ENCODE results near the gene CHAD. TPM values are rescaled to one million over a fixed set of nuclear protein-coding genes. Genes with fewer than 3 reads are reported as not detected.

Gene CHAD
- total and polyA plus RNA-seq, 7 donors: 3.7 to 7.2 (median 4.4) TPM; not detected in 4

GRCh38 chr17:50467855-50468303, 801 bp downstream of the CHAD start:
- Histone ChIP-seq H3K4me3 (no peak overlapping the region), H3K9me3 (no peaks in the 10 kb centered on the region), H3K27ac (no peak overlapping the region), H3K36me3 (no peaks in the 10 kb centered on the region), H3K4me1 (peaks cover 0 to 18% (median 14%) of the 10 kb centered on the region in 4 donors), H3K27me3 (peaks cover 16 to 36% (median 25%) of the 10 kb centered on the region in 3 donors)
- intact Hi-C loops (cut with DNase I): no loop called here
- 82 to 85% methylated on average over 13 of the region's 13 CpGs for WGBS, 2 donors
- TF ChIP-seq POLR2AphosphoS5 (IDR thresholded peaks at IDR 0.05): no peak
- no peak for TF ChIP-seq EP300 (IDR thresholded peaks at IDR 0.05)
- no peak for TF ChIP-seq POLR2A (IDR thresholded peaks at IDR 0.05)
- TF ChIP-seq CTCF (IDR thresholded peaks at IDR 0.05): no peak
- DNase-seq: peak; percentile 55

GRCh38 chr17:50467114-50467854, 1.4 kb downstream of the CHAD start:
- Histone ChIP-seq H3K27ac (no peak overlapping the region), H3K27me3 (peaks cover 16 to 36% (median 25%) of the 10 kb centered on the region in 3 donors), H3K9me3 (no peaks in the 10 kb centered on the region), H3K36me3 (no peaks in the 10 kb centered on the region), H3K4me1 (peaks cover 0 to 18% (median 14%) of the 10 kb centered on the region in 4 donors), H3K4me3 (no peak overlapping the region)
- DNase-seq: peak; percentile 40
- intact Hi-C loops (cut with DNase I): no loop called here
- no peak for TF ChIP-seq EP300 (IDR thresholded peaks at IDR 0.05)
- no peak for TF ChIP-seq POLR2A (IDR thresholded peaks at IDR 0.05)
- no peak for TF ChIP-seq CTCF (IDR thresholded peaks at IDR 0.05)
- TF ChIP-seq POLR2AphosphoS5 (IDR thresholded peaks at IDR 0.05): no peak
- 70 to 82% methylated on average over 7 of the region's 7 CpGs for WGBS, 2 donors

- Histone ChIP-seq H3K27ac (no peak overlapping the region), H3K4me1 (peaks cover 0 to 18% (median 14%) of the 10 kb centered on the region in 4 donors), H3K9me3 (no peaks in the 10 kb centered on the region), H3K36me3 (no peaks in the 10 kb centered on the region), H3K27me3 (peaks cover 16 to 36% (median 25%) of the 10 kb centered on the region in 3 donors), H3K4me3 (no peak overlapping the region)
- TF ChIP-seq CTCF (IDR thresholded peaks at IDR 0.05) (no peak), POLR2AphosphoS5 (IDR thresholded peaks at IDR 0.05) (no peak), EP300 (IDR thresholded peaks at IDR 0.05) (no peak), POLR2A (IDR thresholded peaks at IDR 0.05) (no peak)
- intact Hi-C loops (cut with DNase I): no loop called here
- DNase-seq: peak; percentile 53
- WGBS, 2 donors: 18 to 65% methylated on average over 9 of the region's 9 CpGs
Observed at GRCh38 chr17:50466371-50467113, 2.1 kb downstream of the CHAD start.

GRCh38 chr17:50465635-50466034, 3.0 kb downstream of the CHAD start:
- intact Hi-C loops (cut with DNase I): no loop called here
- Histone ChIP-seq H3K4me3 (no peak overlapping the region), H3K9me3 (no peaks in the 10 kb centered on the region), H3K36me3 (no peaks in the 10 kb centered on the region), H3K27me3 (peaks cover 16 to 36% (median 25%) of the 10 kb centered on the region in 3 donors), H3K27ac (no peak overlapping the region), H3K4me1 (peaks cover 0 to 18% (median 14%) of the 10 kb centered on the region in 4 donors)
- no peak for DNase-seq
- no peak for TF ChIP-seq POLR2AphosphoS5 (IDR thresholded peaks at IDR 0.05)
- TF ChIP-seq POLR2A (IDR thresholded peaks at IDR 0.05): no peak
- no peak for TF ChIP-seq EP300 (IDR thresholded peaks at IDR 0.05)
- no peak for TF ChIP-seq CTCF (IDR thresholded peaks at IDR 0.05)
- 93 to 95% methylated on average over 9 of the region's 9 CpGs for WGBS, 2 donors

Data from sigmoid colon (tissue), 7 donors.